Ecto neural progenitor cell (in vitro differentiated cells): ENCODE results near the gene LPAR2.
"Not testable (repeated sequence)": the region's sequence is repeated elsewhere in the genome, so short reads cannot be mapped to it uniquely, and the experiment has no call there.

Experiments used
- DNase-seq: peaks from one replicate; pipeline ENCODE4 v3.0.0-alpha.2; 2018; ENCODE audit warnings: low spot score

Gene LPAR2

DNA sequence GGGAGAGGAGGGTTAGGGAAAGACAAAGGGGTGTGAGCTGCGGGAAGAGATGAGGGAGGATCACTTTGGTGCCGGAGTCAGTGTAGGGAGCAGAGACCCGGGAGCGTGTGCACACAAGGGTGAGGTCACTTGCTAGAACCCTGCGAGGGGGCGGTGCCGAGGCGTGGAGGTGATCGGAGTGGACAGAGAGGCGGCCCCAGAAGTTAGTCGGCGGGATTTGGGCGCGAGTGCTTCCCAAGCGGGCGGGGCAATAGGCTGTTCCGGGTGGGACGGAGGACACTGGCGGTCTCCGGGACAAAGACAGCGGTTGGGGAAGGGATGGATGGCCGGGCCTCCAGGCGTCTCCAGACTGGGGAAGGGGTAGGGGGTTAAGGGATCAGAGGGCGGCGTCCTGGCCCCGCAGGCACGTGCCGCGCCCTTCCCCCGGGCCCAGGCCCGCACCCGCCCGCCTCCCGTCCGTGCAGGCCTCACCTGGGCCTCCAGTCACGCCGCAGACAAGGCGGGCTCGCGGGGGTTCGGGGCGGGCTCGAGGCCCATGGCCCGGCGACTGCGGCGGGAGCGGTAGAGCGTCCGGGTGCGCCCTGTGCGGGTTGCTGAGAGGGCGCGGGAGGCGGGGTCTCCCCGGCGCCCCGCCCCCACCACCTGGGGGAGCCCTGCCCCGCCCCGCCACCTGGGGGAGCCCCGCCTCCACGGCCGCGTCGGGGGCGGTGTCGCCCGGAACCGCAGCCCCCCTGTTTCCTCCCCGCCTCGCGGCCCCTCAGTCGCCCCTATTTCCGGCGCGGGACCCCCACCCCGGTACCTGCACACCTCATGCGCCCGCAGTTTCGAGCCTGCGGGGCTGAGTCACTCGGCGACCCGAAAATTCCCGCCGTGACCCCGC lies at the start of gene LPAR2:
TSS of gene LPAR2 (minus strand) at position 600 of the 880 bp plus-strand sequence. CDS start 945 bp downstream, outside the sequence.
- peak; percentile 75 for DNase-seq

DNA sequence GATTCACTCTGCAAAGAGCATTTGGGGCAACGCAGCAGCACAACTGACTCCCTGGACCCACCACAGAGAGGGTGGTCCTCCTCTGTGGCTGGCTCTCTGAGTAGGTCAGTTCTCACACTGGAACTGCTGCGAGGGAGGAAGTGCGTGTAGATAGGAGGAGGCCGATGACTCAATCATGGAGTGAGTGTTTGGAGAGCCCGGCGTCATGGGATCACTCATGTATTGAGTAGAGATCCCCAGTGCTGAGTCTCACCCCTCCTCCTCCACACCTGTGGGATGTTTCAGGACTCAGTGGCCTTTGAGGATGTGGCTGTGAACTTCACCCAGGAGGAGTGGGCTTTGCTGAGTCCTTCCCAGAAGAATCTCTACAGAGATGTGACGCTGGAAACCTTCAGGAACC lies 49.6 kb upstream of the LPAR2 start:
- DNase-seq = no peak

DNA sequence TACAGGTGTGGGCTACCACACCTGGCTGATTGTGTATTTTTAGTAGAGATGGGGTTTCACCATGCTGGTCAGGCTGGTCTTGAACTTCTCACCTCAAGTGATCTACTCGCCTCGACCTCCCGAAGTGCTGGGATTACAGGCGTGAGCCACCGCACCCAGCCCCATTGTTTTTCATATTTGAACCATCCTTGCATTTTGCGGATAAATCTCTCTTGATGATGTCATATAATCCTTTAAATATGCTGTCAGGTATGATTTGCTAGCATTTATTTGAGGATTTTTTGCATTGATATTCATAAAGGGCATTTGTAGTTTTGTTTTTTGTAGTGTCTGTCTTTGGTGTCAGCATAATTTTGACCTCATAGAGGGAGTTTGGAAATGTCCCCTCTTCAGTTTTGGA lies 46.3 kb upstream of the LPAR2 start:
- no peak for DNase-seq

DNA sequence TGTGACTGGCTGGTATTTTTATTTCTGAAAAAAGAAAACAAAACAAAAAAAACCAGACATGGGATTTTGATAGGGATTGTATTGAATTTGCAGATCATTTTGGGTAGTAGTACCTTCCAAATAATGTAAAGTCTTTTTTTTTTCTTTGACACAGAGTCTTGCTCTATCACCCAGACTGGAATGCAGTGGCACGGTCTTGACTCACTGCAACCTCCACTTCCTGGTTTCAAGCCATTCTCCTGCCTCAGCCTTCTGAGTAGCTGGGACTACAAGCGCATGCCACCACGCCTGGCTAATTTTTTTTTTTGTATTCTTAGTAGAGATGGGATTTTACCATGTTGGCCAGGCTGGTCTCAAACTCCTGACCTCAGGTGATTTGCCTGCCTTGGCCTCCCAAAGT lies 44.8 kb upstream of the LPAR2 start:
- no peak for DNase-seq

DNA sequence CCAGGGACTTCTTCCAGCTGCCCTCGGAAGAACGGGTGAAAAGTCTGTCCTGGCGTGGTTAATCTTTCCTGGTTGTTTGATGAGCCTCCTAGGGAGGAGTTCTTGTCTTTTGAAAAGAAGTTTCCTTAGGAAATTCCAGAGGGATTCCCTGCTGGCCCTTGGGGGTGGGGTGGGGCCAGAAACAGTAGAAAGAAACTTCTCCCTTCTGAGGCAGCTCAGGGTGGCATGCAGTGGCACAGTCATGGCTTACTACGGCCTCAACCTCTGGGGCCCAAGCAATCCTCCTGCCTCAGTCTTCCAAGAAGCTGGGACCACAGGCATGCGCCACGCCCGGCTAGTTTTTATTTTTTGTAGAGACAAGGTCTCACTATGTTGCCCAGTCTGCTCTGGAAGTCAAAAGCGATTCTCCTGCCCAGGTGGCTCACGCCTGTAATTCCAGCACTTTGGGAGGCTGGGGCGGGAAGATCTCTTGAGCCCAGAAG lies 42.1 kb upstream of the LPAR2 start:
- no peak for DNase-seq

DNA sequence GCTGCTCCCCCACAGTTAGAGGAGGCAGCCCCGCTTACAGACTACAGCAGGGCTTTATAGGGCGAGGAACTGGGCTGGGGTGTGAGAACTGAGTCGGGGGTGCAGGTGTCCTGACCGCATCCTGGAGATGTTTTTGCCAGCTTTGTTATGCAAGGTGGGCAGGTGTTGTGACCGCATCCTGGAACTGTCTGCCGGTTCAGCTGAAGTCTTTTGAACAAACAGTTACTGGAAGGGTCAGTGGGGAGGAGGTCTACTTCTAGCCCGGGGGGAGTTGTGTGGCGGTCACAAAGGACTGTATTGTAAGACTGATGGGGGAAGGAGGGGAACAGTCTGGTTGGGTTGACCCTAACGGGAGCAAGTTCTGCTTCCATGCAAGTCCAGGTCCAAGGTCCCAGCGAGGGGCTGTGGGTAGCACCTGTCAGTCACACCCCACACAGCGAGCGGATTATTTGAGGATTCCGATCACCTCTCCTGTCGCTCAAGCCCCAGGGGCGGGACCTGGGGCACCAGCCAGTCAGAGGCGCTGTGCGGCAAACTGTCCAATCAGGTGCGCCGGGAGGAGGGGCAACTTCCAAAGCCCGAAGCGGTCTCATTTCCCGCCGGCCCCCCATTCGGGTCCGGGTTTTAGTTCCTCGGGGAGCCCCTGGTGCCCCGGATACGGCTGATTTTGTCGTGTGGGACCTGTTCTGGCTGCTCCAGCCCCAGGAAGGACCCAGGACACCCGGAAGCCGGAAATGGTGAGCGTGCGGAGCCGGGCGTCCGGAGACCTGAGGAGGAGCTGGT lies 40.4 kb upstream of the LPAR2 start, which contains the start of gene ZNF101:
TSS of gene ZNF101 (plus strand) at position 610 of the 783 bp plus-strand sequence. CDS start at position 735, 125 bp downstream.
- DNase-seq = peak; percentile 95

DNA sequence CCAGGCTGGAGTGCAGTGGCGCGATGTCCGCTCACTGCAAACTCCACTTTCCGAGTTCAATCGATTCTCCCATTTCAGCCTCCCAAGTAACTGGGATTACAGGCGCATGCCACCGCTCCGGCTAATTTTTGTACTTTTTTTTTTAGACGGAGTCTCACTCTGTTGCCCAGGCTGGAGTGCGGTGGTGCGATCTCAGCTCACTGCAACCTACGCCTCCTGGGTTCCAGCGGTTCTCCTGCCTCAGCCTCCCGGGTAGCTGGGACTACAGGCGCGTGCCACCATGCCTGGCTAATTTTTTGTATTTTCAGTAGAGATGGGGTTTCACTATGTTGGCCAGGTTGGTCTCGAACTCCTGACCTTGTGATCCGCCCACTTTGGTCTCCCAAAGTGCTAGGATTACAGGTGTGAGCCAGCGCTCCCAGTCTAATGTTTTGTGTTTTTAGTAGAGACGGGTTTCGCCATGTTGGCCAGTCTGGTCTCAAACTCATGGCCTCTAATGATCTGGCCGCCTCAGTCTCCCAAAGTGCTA lies 37.5 kb upstream of the LPAR2 start:
- not testable (repeated sequence) for DNase-seq

DNA sequence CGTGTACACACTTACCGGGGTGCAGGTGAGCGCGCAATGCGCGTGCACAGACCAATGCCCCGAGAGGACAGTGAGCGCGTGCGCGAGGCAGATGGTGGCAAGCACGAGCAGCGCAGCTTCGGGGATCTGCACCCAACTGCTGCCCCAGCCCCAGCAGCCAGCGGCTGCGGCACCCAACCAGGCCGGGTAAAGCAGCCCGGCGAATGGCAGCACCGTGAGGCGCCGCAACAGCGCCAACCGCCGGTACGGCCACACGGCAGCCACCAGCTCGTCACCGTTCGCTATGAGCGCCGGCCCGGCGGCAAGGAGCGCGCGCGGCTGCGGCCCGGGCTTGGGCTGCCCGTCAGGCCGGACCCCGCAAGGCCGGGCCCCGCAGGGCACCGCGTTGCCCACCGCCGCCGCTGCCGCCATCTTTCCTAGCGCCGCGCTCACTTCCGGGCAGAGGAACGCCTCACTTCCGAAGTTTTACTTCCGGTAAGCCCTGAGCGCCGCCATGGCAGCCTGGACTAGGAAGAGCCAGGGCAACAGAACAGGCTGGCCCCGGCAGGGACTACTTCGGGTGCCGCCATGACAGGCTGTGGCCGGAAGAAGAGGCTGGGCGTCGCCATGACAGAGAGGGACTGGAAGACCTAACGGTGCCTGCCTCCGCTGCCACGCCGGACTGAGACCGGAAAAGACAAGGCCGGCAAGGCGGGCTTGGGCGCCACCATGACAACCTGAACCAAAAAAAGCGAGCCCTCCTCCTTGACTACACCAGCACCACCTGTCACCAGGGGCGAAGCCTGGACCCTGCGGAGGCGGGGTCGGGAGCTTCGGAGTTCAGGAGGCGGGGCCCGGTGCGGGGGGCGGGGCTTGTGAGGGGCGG lies 35.5 kb upstream of the LPAR2 start, which contains the start of gene ATP13A1:
TSS of gene ATP13A1 (minus strand) at position 421 of the 865 bp plus-strand sequence. CDS start at position 411, 10 bp downstream.
- DNase-seq = peak; percentile 95

DNA sequence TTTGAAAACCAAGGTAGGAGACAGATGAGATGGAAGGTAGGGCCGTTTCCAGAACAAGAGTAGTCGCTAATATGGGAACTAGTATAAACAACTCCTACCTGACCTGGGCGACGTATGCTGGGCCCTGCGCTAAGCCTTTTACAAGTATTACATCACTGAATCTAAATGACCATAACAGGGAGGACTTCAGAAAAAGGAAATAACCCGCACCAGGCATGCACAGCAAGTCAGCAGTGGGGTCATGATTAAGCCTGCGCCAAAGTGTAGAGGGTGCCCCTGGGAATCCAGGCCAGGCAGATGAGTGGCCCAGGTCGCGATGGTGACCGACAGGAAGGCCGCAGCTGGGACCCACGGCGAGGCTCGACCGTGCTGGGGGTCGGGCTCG lies 34.8 kb upstream of the LPAR2 start:
- DNase-seq = no peak

DNA sequence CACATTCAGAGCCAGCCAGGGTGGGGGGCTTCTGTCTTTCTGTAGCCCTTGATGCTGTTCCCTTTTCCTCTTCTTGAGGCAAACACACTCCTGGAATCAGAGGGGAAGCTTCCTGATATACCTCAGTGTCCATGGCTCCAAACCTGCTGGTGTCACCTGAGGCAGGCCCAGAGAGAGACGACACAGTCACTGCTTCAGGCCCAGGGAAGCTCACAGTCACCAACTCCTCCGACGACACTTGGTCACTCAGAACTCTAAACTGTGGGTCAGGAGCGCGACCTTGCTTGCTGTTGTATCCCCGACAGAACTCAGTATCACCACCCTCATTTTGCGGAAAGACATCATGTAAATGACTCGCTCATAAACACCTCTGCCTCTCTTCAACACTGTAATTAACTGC lies 34.3 kb upstream of the LPAR2 start:
- DNase-seq = no peak

DNA sequence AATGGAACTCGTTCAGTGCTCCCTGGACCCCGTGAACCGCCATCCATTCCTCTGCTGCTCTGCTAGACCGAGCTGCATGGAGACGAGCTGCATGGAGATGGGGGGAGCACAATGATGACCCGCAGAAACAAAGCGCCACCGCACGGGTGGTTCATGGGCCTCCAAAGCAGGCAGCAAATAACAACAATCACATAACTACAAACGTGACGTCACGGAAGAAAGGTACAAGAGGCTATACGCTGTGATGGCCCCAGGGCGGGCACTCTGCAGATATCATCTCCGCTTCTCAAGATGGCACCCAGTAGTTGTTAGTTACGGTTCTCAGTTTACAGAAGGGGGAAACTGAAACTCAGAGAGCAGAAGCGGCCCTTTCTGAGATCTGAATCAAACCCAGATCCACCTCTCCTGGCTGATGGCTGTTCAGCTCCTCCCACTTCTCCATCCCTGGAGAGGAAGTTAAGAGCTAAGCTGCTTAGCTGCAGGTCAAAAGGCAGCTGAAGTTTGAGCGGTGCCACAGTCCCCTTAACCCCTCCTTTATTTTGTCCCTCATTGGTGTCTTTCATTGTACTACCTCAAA lies 33.7 kb upstream of the LPAR2 start:
- no peak for DNase-seq

DNA sequence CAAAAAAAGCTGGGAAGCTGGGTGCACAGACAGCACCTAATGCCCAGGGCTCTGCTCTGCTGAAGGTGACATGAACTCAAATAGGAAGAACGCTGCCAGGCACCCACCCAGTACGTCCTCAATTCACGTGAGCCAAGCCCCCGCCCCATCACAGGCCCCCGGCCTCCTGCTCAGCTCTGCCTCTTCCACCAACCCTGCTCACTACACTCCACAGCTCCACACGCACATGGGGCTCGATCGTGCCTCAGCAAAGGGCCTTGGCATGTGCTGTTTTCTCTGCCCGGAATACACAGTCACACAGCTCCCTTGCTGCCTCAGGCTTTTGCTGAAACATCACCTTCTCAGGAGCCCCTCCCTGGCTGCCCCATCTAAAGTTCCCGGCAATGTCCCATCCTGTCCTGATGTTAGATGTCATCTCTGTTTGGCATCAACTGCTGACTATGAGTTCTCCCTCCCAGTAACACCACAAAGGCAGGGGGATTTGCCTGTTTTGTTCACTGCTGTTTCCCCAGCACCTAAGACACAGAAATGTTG lies 33.2 kb upstream of the LPAR2 start:
- DNase-seq = no peak

DNA sequence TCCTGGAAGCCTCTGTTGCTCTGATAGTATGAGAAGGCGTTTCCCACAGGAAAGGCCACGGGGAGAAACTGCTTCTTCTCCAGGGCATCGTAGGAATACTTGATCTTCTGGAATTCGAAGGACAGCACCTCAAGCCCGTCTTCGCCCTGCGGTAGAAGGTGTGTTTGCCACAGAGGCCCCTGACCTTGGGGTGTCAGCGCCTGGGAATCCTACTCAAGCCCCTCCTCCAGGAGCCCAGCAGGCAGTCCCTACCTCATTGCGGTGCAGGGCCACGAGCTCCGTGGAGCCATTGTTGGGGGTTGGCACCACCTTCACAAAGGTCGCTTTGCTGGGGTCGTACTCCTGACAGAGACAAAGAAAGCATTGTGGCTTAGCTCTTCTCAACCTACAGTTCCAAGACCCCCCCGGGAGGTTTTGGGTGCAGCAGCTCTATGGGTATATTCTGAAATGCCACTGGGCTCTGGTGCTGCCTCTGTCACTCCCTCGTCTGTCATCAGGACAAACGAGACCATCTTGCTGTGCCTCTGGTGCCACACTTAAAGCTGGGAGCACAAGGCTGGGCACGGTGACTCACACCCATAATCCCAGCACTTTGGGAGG lies 31.7 kb upstream of the LPAR2 start:
- no peak for DNase-seq

DNA sequence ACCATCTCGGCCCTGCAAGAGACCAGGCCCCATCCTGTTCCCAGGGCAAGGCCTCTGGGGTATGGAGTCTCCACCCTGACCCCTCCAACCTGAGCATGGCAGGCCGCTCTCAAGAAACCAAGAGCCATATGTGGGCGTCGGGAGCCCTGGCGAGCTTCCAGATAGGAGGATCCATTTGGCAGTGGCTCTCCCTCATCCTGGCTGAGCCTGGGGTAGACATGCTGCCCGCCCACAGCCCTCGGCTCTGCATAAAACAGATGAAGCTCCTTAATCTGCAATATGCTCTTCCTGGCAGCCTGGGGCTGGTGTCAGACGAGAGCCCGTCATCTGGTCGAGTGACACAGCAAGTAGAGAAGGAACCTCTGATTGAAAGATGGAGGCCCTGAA lies 29.4 kb upstream of the LPAR2 start:
- no peak for DNase-seq

DNA sequence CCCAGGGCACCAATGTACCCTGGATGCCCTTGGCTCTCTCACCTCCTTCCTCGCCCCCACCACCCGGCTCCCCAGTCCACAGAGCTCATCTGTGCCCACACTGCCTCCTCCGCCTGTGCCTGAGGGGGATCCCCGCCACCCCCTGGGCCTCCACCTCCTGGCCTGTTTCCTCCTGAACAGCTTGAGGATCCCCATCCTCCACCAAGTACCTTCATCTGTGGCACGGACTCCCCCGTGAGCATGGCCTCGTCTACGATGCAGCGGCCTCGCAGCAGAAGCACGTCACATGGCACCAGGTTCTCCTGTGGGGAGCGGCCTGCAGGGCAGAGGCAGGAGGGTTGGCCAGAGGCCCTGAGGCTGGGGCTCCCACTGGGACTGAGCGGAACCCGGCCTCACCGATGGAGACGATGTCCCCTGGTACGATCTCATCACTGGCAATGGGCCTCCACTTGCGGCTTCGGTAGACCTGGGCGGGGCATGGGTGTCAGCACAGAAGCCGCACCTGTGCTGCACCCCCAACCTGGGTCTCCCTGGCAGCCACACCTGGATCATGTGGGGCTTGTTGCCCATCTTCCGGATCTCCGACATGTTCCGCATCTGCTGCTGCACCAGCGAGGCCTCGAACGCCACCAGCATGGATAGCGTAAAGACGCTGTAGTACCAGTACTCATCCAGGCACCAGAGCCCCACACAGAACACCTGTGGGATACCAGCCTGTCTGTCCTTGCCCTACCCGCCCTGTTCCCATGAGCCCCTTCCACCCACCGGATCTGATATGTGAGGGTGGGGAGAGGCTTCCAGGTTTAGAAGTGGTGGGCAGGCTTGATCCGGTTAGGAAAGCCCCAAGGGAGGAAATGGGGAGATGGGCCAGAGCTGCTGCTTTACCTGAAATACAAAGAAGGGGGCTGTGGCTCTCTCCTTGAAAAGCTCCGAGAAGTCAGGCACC lies 28.7 kb upstream of the LPAR2 start:
- no peak for DNase-seq

DNA sequence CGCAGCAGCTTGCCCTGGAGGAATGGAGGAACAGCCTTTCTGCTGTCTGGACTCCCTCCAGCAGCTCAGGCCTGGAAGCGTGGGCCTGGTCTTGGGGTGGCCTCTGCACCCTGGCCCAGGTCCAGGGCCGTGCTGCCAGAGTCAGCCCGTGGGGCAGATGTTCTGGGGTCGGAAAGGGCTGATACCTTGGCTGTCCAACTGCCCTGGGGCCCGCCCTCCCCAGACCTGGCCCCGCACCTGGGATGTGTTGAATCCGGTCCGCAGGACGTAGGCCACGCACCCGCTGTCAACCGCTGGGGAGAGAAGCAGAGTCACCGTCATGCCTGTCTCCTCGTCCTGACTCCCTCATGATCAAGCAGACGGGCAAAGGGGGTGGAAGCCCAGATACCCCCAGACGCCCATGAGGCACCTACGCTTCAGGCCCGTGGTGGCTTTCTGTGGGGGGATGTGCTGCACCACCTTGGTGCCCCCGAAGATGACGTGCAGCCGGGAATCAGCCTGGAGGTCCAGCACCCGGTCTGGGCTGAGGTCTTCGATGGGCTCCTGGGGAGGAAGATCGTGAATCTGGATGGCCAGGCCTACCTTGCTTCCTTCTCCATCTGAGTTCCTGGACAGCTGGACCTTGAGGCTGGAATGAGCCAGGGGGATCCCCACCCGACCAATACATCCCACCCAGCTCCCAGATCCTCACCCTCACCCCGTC lies 27.8 kb upstream of the LPAR2 start:
- DNase-seq = no peak

DNA sequence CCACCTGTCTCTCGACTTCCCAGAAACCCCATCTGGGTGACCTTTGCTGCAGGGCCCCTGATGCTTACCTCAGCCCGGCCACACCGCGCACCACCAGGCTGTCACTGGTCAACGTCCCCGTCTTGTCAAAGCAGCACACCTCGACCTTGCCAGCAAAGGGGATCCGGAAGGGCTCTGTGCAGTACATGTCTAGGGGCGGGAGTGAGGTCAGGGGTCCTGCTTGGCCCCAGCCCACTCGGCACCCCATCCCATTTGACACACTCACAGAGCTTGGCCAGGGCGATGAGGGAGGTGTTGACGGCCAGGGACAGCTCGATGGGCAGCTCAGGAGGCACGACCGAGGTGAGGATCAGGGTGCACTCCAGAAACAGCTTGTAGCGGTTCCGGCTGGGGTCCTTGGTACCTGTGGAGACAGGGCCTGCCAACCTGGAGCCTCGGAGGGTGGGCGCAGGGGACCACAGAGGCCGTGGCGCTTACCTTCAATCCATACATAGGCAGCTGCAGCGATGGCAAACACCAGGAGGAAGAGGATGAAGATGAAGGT lies 27.1 kb upstream of the LPAR2 start:
- no peak for DNase-seq

DNA sequence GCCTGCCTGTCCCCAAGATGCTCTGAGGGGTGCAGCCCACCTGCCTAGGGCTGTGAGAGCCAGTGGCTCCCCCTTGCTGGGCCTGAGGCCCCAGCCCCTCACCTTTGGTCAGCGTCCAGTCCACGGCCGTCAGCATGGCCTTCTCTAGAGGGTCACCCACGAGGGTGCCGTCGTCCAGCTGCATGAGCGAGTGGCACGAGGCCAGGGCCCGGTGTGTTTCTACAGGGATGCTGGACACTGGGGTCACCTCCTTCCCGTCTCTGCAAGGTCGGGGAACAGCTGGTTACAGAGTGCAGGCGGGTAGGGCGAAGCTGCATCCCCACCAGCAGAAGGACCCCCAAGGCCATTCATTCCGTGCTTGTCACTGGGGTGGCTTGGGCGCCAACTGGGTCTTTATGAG lies 26.4 kb upstream of the LPAR2 start:
- DNase-seq = no peak
